SIG-M5 (cell line): ENCODE results near the gene THSD7A.

ENCODE experiments used
- DNase-seq: peaks from one replicate; lab custom pipeline; 2025; lab: John Stamatoyannopoulos, UW

Gene THSD7A

DNA sequence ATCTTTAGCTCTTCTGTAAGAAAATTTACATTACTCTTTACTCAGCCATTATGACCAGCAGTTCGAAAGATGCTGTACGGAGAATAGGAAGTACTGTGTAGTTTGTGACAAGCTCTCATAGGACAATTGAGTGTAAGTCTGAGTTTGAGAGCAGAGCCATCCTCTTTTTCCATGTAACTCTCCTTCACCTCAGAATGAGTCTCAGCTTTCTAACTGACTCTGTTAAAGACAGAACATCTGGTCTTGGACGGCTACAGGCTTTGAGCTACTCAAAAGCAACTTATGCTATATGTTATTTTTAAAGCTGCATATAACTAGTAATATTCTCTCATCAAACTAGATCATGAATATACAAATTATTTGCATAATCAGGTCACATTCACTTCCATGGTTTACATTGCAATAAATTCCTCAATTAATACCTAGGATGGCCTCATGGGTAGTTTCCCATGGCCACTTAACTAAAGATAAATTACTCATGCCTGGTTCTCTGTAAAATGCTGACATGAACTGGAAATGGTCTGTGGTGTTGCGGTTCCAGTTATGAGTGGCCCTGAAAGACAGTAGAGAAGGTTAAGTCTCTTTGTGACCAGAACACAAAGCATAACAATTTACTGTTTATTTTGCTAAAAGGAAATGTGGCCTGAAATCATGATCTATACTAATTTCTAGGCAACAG lies 499.7 kb downstream of the THSD7A start:
- DNase-seq: no peak

DNA sequence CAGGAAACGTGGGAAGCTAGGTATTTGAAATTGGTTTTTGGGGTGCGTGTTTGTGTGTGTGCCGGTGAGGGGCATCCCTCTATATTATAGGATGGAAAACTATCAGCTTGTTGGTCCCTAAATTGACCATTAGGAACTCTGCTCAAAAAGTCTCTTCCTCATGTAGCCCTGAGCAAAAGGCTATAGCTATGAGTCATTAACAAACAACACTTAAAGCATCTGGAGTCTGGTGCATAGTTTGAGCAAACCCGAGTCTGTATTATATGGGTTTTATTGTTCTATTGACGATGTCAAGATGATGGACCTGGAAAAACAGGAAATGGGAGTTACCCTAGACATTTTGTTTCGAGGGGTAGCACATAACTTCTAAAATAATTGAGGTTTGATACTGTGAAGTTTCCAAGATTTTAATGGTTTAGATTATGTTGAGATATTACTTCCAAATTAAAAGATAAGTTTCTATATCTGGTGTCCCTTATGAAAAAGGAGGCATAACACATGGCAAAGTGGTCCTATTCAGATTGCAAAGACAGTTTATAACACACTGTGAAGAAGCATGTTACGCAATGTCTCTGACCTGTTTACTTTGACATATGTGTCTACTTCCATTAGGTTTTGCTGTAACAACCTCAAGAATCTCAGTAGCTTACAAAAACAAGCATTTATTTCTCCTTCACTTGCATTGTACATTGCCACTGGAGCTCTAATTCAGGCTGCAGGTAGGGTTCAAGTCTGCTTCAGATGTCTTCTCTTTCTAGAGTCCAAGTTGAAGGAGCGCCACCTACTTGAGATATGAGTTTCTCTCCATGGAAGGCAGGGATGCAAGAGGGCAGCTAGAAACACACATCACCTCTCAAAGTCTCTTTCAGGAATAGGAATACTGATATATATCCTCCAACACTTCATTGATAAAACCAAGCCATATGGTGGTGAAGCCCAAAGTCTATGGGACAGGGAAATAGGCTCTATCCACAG lies 500.6 kb downstream of the THSD7A start:
- no peak for DNase-seq

DNA sequence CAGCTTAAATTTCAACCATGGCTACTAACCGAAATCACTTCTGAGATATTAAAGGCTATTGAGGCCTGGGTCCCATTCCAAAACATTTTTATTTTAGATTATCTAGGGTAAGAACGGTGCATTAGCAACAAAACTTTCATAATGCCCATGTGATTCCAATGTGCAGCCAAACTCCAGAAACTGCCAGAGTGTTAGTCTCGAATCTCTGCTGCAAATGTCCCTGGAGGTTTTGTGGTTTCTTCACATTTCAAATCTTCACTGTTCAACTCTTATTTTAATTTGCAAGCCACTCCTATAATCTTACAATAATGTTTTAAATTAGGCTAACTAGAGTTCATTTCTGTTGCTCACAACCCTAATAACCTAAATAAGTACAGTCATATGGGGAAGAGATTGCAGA lies 501.3 kb downstream of the THSD7A start:
- no peak for DNase-seq

DNA sequence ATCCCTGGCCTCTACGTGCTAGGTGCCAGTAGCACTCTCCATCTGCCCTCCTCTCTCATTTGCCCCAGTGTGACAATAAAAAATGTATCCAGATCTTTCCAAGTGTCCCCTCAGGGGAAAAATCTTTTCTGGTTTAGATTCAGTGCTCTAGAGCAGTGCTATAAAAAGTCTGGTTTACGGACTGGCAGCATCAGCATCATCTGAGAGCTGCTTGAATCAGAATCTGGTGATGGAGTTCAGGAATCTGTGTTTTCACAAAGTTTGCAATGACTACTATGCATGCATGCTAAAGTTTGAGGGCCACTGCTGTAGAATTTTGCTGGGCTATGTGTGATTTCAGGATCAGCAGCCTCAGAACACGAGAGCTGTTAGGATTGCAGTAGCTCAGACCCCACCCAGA lies 501.8 kb downstream of the THSD7A start:
- no peak for DNase-seq

DNA sequence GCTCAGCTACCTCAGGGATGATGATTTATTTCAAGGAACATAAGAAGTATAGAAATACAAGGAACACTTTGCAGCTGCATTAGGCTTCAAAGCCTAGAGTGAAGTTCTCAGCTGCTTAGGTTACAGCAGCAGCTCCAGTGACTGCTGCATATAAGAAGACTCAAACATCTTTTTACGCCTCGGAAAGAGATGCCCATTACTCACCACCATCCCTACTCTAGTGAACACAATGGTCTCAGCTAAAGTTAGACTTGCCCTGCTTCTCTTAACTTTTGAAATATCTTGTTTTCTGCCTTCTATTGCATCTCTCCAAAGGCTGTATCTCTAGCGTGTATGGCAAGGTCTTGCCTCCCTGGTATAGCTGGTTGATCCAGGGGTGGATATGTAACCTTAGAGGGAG lies 502.4 kb downstream of the THSD7A start:
- DNase-seq: no peak

DNA sequence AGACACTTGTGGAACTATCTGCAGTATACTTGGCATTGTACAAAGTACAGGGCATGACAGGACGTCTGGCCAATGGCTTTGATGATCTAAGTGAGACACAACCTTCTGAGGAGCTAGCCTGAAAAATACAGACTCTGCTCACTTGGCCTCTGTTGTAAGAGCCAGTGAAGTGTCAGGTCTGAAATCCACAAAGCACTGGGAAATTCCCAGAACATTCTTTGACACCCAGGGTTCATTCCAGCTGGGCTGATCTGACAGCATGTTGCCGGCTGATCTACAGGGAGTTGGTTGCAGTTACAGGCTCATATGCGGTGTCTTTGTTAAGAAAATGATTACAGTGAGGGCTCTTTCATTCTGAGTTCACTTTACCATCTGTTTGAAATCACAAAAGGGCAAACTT lies 503.7 kb downstream of the THSD7A start:
- no peak for DNase-seq

DNA sequence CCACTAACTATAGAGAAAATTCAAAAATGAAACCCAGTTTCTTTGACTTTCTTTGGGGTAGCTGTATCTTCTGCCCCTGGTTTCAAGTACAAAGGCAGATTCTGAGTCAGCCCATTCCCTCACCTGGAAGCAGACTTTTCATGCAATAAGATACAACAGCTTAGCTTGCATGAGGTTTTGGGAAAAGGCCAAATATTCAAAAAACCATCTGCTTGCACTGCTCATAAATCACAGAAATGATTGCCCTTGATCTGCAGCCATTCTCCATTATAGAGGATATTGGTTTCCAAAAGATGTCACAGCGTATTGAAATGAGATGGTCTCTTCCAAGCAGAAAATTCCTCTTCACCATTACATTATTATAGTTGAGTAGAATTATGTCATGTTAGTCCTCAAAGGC lies 504.4 kb downstream of the THSD7A start:
- DNase-seq: no peak
